Neural progenitor cell (in vitro differentiated cells): Measurements from ENCODE around the gene PLA2G4D. TPM values are rescaled to one million over a fixed set of nuclear protein-coding genes. Genes with fewer than 3 reads are reported as not detected.

Experiments
- DNase-seq: peaks from one replicate; pipeline ENCODE4 v3.0.0-alpha.2; 2016; ENCODE audit warnings: low spot score
- H2AFZ ChIP-seq: fragments of 200-600 bp; sonication (generic); replicated peaks from 2 replicates; pipeline ENCODE4 v1.6.1; 2016; ENCODE audit warnings: antibody characterized with exemption
- H3F3A ChIP-seq: fragments of 200-600 bp; sonication (generic); 2 replicates; pipeline ENCODE4 v1.6.1; 2016; ENCODE audit warnings: antibody characterized with exemption, low read depth
- H3K27ac ChIP-seq: fragments of 200-600 bp; sonication (generic); 2 replicates; pipeline ENCODE4 v1.5.1; 2016; ENCODE audit warnings: mild to moderate bottlenecking
- H3K27me3 ChIP-seq: fragments of 200-600 bp; sonication (generic); 2 replicates; pipeline ENCODE4 v1.6.1; 2016; ENCODE audit warnings: mild to moderate bottlenecking, moderate library complexity
- H3K36me3 ChIP-seq: fragments of 200-600 bp; sonication (generic); 2 replicates; pipeline ENCODE4 v1.5.1; 2016
- H3K4me1 ChIP-seq: fragments of 200-600 bp; sonication (generic); 2 replicates; pipeline ENCODE4 v1.6.1; 2016; ENCODE audit warnings: mixed run types
- H3K4me2 ChIP-seq: fragments of 200-600 bp; sonication (generic); 2 replicates; pipeline ENCODE4 v1.6.1; 2016
- H3K4me3 ChIP-seq: fragments of 200-600 bp; sonication (generic); 2 replicates; pipeline ENCODE4 v1.5.1; 2016
- H3K79me2 ChIP-seq: fragments of 200-600 bp; sonication (generic); 2 replicates; pipeline ENCODE4 v1.6.1; 2016; ENCODE audit warnings: low read depth
- H3K9ac ChIP-seq: fragments of 200-600 bp; sonication (generic); 2 replicates; pipeline ENCODE4 v1.6.1; 2016
- H3K9me3 ChIP-seq: fragments of 200-600 bp; sonication (generic); 2 replicates; pipeline ENCODE4 v1.5.1; 2016; ENCODE audit warnings: low read depth
- H4K20me1 ChIP-seq: fragments of 200-600 bp; sonication (generic); 2 replicates; pipeline ENCODE4 v1.6.1; 2016; ENCODE audit warnings: low read depth
- H3K27ac Mint-ChIP-seq: 3 replicates; pipeline ENCODE4 v1.8.0; 2021; ENCODE audit warnings: mixed read lengths
- H3K27me3 Mint-ChIP-seq: 2 replicates; pipeline ENCODE4 v1.8.0; 2022; ENCODE audit warnings: low read depth, mild to moderate bottlenecking, inconsistent platforms, moderate library complexity, mixed read lengths; ENCODE audit not compliant: insufficient read depth
- H3K36me3 Mint-ChIP-seq: 3 replicates; pipeline ENCODE4 v1.8.0; 2021; ENCODE audit warnings: mixed read lengths
- H3K4me1 Mint-ChIP-seq: 3 replicates; pipeline ENCODE4 v1.8.0; 2021; ENCODE audit warnings: mixed read lengths
- H3K4me3 Mint-ChIP-seq: 3 replicates; pipeline ENCODE4 v1.8.0; 2021; ENCODE audit warnings: mild to moderate bottlenecking, moderate library complexity, mixed read lengths
- H3K9me3 Mint-ChIP-seq: 3 replicates; pipeline ENCODE4 v1.8.0; 2020; ENCODE audit warnings: mixed read lengths
- EZH2 ChIP-seq: fragments of 200-600 bp; sonication (generic); IDR thresholded peaks from 2 replicates; pipeline ENCODE4 v1.6.1; 2017; ENCODE audit warnings: antibody characterized with exemption, mild to moderate bottlenecking, moderate library complexity
- EZH2phosphoT487 ChIP-seq: fragments of 200-600 bp; sonication (generic); IDR thresholded peaks from 2 replicates; pipeline ENCODE4 v1.6.1; 2017; ENCODE audit warnings: antibody characterized with exemption
- total RNA-seq: library from RNA; depleted of rRNA; stranded (reverse); fragments of >200 nt; gene quantifications from 2 replicates; pipeline ENCODE4 v1.2.3, GENCODE V29; 2015; ENCODE audit warnings: low replicate concordance
- TF ChIP-seq, protein P1 (sequence below): fragments of 200-600 bp; sonication (generic); IDR thresholded peaks from 2 replicates; pipeline ENCODE4 v1.5.1; 2017; ENCODE audit warnings: antibody characterized with exemption, mild to moderate bottlenecking

The PLA2G4D gene
- total RNA-seq, 1 donor from 2014 or later, result not detected

DNA sequence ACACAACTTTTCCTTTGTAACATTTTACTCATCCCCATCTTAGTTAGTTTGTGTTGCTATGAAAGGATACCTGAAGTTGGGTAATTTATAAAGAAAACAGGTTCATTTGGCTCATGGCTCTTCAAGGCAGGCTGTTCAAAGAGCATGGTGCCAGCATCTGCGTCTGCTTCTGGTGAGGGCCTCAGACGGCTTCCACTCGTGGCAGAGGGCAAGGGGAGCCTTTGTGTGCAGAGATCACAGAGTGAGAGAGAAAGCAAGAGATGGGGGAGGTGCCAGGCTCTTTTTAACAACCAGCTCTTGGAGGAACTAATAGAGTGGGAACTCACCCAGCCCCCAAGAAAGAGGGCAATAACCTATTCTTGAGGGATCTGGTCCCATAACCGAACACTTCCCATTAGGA, 39.0 kb upstream of the PLA2G4D start:
- H3K4me3 ChIP-seq, result no peak overlapping the region
- H3K4me2 ChIP-seq, result no peak overlapping the region
- H3K9me3 ChIP-seq, result no peaks in the 10 kb centered on the region
- DNase-seq, result no peak
- no peaks in the 10 kb centered on the region for H3K36me3 ChIP-seq
- peaks cover 6% of the 10 kb centered on the region for H3K27me3 Mint-ChIP-seq
- no peak overlapping the region for H3K27ac ChIP-seq
- H3K27ac Mint-ChIP-seq, result no peak overlapping the region
- peaks cover 14% of the 10 kb centered on the region for H3K4me1 Mint-ChIP-seq
- no peaks in the 10 kb centered on the region for H4K20me1 ChIP-seq
- H3K4me1 ChIP-seq, result peaks cover 26% of the 10 kb centered on the region
- H3F3A ChIP-seq, result peaks cover 12% of the 10 kb centered on the region
- no peak overlapping the region for H2AFZ ChIP-seq
- H3K4me3 Mint-ChIP-seq, result no peak overlapping the region
- TF ChIP-seq, protein P1, sequence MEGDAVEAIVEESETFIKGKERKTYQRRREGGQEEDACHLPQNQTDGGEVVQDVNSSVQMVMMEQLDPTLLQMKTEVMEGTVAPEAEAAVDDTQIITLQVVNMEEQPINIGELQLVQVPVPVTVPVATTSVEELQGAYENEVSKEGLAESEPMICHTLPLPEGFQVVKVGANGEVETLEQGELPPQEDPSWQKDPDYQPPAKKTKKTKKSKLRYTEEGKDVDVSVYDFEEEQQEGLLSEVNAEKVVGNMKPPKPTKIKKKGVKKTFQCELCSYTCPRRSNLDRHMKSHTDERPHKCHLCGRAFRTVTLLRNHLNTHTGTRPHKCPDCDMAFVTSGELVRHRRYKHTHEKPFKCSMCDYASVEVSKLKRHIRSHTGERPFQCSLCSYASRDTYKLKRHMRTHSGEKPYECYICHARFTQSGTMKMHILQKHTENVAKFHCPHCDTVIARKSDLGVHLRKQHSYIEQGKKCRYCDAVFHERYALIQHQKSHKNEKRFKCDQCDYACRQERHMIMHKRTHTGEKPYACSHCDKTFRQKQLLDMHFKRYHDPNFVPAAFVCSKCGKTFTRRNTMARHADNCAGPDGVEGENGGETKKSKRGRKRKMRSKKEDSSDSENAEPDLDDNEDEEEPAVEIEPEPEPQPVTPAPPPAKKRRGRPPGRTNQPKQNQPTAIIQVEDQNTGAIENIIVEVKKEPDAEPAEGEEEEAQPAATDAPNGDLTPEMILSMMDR, result no peak
- TF ChIP-seq EZH2phosphoT487, result no peak
- no peak for TF ChIP-seq EZH2
- no peaks in the 10 kb centered on the region for H3K36me3 Mint-ChIP-seq
- no peaks in the 10 kb centered on the region for H3K27me3 ChIP-seq
- H3K9ac ChIP-seq, result no peak overlapping the region
- no peaks in the 10 kb centered on the region for H3K79me2 ChIP-seq
- H3K9me3 Mint-ChIP-seq, result no peaks in the 10 kb centered on the region

DNA sequence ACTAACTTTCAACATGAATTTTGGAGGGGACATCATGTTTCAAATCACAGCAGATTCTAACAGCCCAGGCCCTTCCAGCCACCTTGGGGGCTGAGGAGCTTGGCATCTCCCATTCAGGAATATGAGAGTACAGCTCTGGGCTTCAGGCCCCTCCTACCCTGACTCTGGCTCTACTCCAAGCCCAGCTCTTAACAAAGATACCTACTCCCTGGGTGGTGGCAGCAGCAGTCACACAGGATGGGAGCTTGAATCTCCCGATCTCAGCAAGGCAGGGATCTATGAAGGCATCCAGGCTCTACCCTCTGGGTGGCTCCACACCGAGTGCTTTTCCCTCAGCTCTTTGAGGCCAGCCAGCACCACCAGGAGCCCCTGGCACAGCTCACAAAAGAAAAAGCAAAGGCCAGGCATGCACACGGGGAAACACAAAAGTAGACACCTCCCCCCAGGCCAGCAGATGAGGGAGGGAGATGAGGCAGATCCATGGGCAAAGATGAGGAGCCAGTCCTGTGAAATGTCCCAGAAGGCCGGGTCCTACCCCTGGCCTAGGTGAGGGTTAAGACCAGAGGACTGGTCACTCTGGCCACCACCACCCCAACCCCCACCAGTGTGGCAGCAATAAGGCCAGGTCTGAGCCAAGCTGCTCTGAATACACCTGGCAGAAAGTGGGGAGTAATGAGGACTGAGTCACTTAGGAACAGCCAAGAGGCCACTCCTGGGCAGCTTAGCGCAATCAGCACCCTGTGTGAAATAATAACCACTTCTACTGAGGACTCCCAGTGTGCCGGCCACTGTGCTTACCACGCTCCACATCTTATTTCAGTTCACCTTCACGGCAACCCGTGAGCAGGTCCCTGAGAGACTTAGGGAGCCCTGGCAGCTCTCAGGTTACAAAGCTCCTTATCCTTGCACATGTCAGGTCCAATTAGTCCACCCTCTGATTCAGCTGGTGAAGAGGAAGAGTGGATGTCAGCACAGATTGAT, 37.8 kb upstream of the PLA2G4D start:
- Histone ChIP-seq H3K79me2 (no peaks in the 10 kb centered on the region), H3K4me3 (no peak overlapping the region), H2AFZ (no peak overlapping the region), H3F3A (peaks cover 12% of the 10 kb centered on the region), H3K9me3 (no peaks in the 10 kb centered on the region), H3K36me3 (no peaks in the 10 kb centered on the region), H3K4me1 (peaks cover 26% of the 10 kb centered on the region), H3K4me2 (peak overlapping the region; percentile 63), H4K20me1 (no peaks in the 10 kb centered on the region), H3K27me3 (no peaks in the 10 kb centered on the region), H3K27ac (no peak overlapping the region), H3K9ac (no peak overlapping the region)
- Mint-ChIP-seq H3K36me3 (no peaks in the 10 kb centered on the region), H3K9me3 (no peaks in the 10 kb centered on the region), H3K4me1 (peaks cover 14% of the 10 kb centered on the region), H3K4me3 (no peak overlapping the region), H3K27me3 (peaks cover 15% of the 10 kb centered on the region), H3K27ac (peak overlapping the region; percentile 48)
- TF ChIP-seq EZH2, result no peak
- TF ChIP-seq EZH2phosphoT487, result no peak
- TF ChIP-seq, protein P1, result no peak
- peak; percentile 72 for DNase-seq

DNA sequence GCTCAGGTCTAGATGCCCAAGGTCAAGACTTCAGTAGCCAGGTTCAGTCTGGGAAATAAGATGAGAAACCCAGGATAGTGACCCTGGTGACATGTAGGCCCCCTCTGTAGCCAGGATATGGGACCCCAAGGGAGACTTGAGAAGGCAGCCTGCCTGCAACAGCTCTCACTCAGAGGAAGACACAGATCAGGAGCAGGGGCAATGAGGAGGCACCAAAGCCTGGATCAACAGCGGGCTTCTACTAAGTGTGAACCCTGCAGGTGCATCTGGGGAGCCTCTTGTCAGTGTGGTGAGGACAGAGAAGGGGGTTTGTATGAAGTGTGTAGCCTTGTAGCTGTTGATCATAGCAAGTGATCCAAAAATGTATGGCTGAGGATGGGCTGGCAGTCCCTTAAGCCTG, 36.6 kb upstream of the PLA2G4D start:
- TF ChIP-seq EZH2phosphoT487, result no peak
- no peak for TF ChIP-seq EZH2
- TF ChIP-seq, protein P1, result no peak
- no peaks in the 10 kb centered on the region for H3K36me3 Mint-ChIP-seq
- no peaks in the 10 kb centered on the region for H3K27me3 ChIP-seq

More for the DNA sequence above, 36.6 kb upstream of the PLA2G4D start:
- Histone ChIP-seq H3K36me3 (no peaks in the 10 kb centered on the region), H3K79me2 (no peaks in the 10 kb centered on the region), H4K20me1 (no peaks in the 10 kb centered on the region), H3K4me1 (peaks cover 26% of the 10 kb centered on the region), H3K4me2 (peak overlapping the region; percentile 63), H3K9ac (no peak overlapping the region), H3K4me3 (no peak overlapping the region), H3F3A (peaks cover 12% of the 10 kb centered on the region), H2AFZ (no peak overlapping the region), H3K27ac (no peak overlapping the region), H3K9me3 (no peaks in the 10 kb centered on the region)
- Mint-ChIP-seq H3K4me1 (peaks cover 14% of the 10 kb centered on the region), H3K4me3 (no peak overlapping the region), H3K9me3 (no peaks in the 10 kb centered on the region), H3K27me3 (peaks cover 15% of the 10 kb centered on the region), H3K27ac (no peak overlapping the region)
- no peak for DNase-seq
